ENCODE data around the gene PEX6.

PEX6 gene

GRCh38 chr6:42984001-42984923, 5.3 kb upstream of the PEX6 start, which contains the start of gene PPP2R5D:
PPP2R5D (plus strand) TSS chr6:42984570; CDS start chr6:42984678, 108 bp downstream.
- H3K4me1 ChIP-seq (ENCODE audit: control insufficient read depth in 1 of 2, insufficient read depth in 1 of 2, low read depth in 1 of 2, low read length in 1 of 2), result peaks cover 28 to 32% of the 10 kb centered on the region in 2 experiments

GRCh38 chr6:42981836-42982235, 2.9 kb upstream of the PEX6 start:
- Histone ChIP-seq H3K27ac (no peak overlapping the region), H3K9me3 (no peaks in the 10 kb centered on the region), H3K4me3 (ENCODE audit: low read depth in 1 of 2, low read length in 1 of 2) (no peak overlapping the region), H3K4me1 (ENCODE audit: control insufficient read depth in 1 of 2, insufficient read depth in 1 of 2, low read depth in 1 of 2, low read length in 1 of 2) (peaks cover 47 to 48% of the 10 kb centered on the region in 2 experiments), H3K27me3 (no peaks in the 10 kb centered on the region), H3K36me3 (no peaks in the 10 kb centered on the region)
- no peak for TF ChIP-seq CTCF (IDR thresholded peaks at IDR 0.05)

More at GRCh38 chr6:42984001-42984923, 5.3 kb upstream of the PEX6 start, which contains the start of gene PPP2R5D:
- H3K4me3 ChIP-seq (ENCODE audit: low read depth in 1 of 2, low read length in 1 of 2), result peak within 1 kb of the TSS; percentile 85 to 97
- TF ChIP-seq CTCF (IDR thresholded peaks at IDR 0.05), result peak; percentile 61
- H3K9me3 ChIP-seq, result no peaks in the 10 kb centered on the region
- peak within 1 kb of the TSS; percentile 79 for H3K27ac ChIP-seq
- H3K27me3 ChIP-seq, result no peaks in the 10 kb centered on the region
- H3K36me3 ChIP-seq, result peaks cover 4% of the 10 kb centered on the region

- H3K4me3 ChIP-seq (ENCODE audit: low read depth in 1 of 2, low read length in 1 of 2), result peak overlapping the region; percentile 73 to 95
- H3K36me3 ChIP-seq, result no peaks in the 10 kb centered on the region
- TF ChIP-seq CTCF (IDR thresholded peaks at IDR 0.05), result no peak
- H3K9me3 ChIP-seq, result no peaks in the 10 kb centered on the region
- peaks cover 35% of the 10 kb centered on the region in 2 experiments for H3K4me1 ChIP-seq (ENCODE audit: control insufficient read depth in 1 of 2, insufficient read depth in 1 of 2, low read depth in 1 of 2, low read length in 1 of 2)
- no peaks in the 10 kb centered on the region for H3K27me3 ChIP-seq
- H3K27ac ChIP-seq, result peak overlapping the region; percentile 81
These were observed 669 bp upstream of the PEX6 start for GRCh38 chr6:42979523-42980177.

- peaks cover 32 to 37% of the 10 kb centered on the region in 2 experiments for H3K4me1 ChIP-seq (ENCODE audit: control insufficient read depth in 1 of 2, insufficient read depth in 1 of 2, low read depth in 1 of 2, low read length in 1 of 2)
- H3K4me3 ChIP-seq (ENCODE audit: low read depth in 1 of 2, low read length in 1 of 2), result peak overlapping the region; percentile 73 to 95
- peak overlapping the region; percentile 81 for H3K27ac ChIP-seq
- no peak for TF ChIP-seq CTCF (IDR thresholded peaks at IDR 0.05)
- no peaks in the 10 kb centered on the region for H3K27me3 ChIP-seq
- H3K9me3 ChIP-seq, result no peaks in the 10 kb centered on the region
- H3K36me3 ChIP-seq, result peaks cover 7% of the 10 kb centered on the region
These were observed 518 bp downstream of the PEX6 start for GRCh38 chr6:42978487-42978838.

GRCh38 chr6:42974919-42975505, 4.0 kb downstream of the PEX6 start:
- H3K36me3 ChIP-seq, result peaks cover 18% of the 10 kb centered on the region
- TF ChIP-seq CTCF (IDR thresholded peaks at IDR 0.05), result no peak
- H3K27ac ChIP-seq, result no peak overlapping the region
- peaks cover 31 to 37% of the 10 kb centered on the region in 2 experiments for H3K4me1 ChIP-seq (ENCODE audit: control insufficient read depth in 1 of 2, insufficient read depth in 1 of 2, low read depth in 1 of 2, low read length in 1 of 2)
- H3K4me3 ChIP-seq (ENCODE audit: low read depth in 1 of 2, low read length in 1 of 2), result no peak overlapping the region
- H3K9me3 ChIP-seq, result no peaks in the 10 kb centered on the region
- H3K27me3 ChIP-seq, result no peaks in the 10 kb centered on the region
